LoVo (cell line): Measurements from ENCODE around the gene INTS3.
"Not testable (repeated sequence)": the region's sequence is repeated elsewhere in the genome, so short reads cannot be mapped to it uniquely, and the experiment has no call there.

Experiments used
- DNase-seq: peaks from one replicate; pipeline ENCODE4 v3.0.0-alpha.2; 2016; ENCODE audit warnings: low spot score

INTS3 gene

DNA sequence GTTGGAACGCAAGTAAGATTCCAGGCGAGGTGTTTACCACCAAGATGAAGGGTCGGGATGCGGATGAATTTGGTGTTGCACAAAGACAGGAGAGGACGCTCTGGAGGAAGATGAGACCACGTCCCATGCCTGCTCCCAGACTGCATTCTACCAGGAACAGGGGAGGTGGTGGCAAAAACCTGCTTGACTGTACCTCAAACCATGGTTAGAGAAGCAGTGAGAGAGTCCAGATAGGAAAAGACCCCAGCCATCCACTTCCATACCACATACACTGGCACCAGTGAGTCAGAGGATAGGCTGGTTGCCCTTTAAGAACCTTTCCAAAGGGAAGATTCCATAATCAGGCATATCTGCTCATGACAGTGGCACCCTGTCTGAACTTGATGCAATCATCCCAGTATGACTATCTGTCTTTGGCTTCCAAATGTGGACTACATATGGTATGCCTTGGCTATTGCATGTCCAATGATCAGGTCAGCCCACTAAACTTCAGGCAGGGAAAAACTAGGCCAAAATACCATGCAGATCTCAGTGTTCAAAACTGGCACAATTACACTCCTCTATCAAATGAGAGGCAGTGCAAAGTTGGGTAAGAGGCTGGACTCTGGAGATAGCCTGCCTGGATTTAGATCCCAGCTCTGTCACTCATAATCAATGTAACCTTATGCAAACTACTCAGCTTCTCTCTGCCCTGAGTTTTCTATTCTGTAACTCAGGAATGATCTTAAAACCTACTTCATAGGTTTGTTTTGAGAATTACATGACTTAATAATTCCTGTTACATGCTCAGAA is 28.7 kb upstream of the INTS3 start:
- no peak for DNase-seq

DNA sequence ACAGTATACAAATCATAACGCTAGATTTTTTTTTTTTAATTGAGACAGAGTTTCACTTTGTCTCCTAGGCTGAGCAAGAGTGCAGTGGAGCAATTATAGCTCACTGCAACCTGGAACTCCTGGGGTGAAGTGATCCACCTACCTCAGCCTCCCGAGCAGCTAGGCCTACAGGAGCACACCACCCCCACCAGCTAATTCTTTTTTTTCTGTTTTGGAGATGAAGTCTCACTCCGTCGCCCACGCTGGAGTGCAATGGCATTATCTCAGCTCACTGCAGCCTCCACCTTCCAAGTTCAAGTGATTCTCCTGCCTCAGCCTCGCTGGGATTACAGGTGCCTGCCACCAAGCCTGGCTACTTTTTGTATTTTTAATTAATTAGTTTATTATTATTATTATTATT is 28.1 kb upstream of the INTS3 start:
- DNase-seq: no peak

DNA sequence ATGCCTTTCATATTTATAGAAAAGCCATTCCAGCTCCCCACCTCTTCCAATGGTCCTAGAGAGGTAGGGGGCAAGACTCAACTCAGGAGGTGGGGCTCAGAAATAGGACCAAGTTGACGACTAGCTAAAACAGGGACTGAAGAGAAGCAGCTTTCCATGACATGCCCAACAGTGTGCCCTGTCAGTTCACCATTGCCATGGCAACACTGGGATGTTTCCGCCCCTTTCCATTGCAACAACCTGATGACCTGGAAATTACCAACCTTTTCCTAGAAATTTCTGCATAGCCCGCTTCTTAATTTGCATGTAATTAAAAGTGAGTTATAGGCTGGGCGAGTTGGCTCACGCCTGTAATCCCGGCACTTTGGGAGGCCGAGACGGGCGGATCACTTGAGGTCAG is 22.4 kb upstream of the INTS3 start:
- DNase-seq: no peak

DNA sequence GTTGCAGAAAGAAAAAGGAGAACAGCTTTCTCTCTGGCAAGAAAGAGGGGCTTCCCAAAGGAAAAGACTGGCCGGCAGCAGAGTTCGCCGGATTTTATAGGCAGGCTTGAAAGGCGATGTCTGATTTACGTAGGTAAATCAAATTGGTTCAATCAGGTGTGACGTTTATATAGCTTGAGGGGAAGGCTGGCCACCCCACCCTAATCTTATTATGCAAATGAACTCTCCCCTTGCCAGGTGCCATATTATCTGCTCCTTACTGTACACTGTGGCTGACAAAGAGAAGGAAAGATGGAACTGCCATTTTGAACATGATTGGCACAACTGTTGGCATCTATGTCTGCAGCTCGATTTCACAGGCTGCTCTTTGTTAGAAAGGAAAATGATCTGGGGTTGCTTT is 16.8 kb upstream of the INTS3 start:
- no peak for DNase-seq

DNA sequence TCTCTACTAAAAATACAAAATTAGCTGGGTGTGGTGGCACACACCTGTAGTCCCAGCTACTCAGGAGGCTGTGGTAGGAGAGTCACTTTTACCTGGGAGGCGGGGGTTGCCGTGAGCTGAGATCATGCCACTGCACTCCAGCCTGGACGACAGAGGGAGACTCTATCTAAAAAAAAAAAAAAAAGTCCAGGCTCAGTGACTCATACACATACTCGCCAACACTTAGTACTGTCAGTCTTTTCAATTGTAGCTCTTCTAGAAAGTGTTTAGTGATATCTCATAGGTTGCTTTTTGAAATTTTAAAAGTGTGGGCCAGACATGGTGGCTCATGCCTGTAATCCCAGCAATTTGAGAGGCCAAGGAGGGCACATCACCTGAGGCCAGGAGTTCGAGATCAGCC is 11.6 kb upstream of the INTS3 start:
- not testable (repeated sequence) for DNase-seq

DNA sequence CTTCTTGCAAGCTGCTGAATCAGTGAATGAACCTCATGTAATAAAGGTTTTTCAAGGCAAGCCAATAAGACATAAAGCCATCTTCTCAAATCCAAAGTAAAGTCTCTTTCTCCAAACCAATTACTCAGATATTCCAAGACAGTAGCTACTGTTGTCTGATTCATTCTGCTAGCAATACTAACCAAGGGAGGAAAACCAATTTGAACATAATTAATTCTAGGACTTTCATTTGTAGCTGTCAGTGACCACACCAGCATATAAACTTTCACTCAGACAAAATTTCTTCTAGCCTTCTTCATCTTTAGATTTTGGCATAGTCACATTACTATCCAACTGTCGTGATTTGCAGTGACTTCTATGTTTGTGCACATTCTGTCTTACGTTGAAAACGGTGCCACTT is 10.5 kb upstream of the INTS3 start:
- DNase-seq: no peak

DNA sequence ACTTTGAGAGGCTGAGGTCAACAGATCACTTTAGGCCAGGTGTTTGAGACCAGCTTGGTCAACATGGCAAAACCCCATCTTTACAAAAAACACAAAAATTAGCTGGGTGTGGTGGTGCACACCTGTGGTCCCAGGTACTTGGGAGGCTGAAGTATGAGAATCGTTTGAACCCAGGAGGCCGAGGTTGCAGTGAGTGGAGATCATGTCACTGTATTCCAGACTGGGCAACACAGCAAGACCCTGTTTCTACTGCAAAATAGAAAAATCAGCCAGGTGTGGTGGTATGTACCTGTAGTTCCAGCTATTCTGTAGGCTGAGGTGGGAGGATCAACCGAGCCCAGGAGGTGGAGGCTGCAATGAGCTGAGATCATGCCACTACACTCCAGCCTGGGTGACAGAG is 4.2 kb upstream of the INTS3 start:
- DNase-seq: no peak

DNA sequence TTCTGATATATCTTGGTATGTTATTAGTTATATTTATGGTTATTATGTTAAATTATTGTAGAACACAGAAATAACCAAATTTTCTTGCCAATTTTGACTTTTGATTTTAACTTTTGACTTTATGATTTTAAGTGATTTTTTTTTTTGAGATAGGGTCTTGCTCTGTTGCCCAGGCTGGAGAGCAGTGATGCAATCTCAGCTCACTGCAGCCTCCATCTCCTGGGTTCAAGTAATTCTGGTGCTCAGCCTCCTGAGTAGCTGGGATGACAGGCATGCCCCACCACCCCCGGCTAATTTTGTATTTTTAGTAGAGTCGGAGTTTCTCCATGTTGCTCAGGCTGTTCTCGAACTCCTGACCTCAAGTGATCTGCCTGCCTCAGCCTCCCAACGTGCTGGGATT is 3.2 kb upstream of the INTS3 start:
- DNase-seq: not testable (repeated sequence)

DNA sequence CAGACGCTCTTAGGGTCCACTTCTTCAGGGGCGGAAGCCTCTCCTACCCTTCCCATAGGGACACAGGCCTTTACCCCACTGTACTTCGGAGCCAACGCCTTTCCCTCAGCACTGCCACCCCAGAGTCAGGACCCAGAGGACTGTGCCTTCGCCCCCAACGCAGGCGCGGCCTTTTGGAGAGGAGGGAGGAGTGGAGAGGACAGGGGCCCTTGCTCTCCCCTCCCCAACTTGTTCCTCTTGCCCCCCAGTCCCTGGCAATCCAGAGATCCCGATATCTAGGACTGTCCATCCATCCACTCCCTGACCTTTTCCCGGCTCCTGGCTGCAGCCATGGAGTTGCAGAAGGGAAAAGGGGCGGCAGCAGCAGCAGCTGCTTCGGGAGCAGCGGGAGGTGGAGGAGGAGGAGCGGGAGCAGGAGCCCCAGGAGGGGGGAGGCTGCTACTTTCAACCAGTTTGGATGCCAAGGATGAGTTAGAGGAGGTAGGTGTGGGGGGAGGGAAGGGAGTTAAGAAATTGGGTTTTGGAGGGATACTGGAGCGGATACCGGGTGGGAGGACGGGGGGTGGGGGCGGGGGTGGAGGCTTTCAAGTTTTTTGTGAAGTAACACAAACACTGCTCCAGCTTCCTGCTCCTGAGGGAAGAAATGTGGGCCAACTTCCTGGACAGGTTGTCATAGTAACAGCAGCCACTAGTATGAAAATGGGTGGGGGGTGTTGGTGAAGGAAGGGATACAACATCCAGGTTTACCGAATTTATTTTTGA is 636 bp downstream of the INTS3 start:
- DNase-seq: peak; percentile 15

DNA sequence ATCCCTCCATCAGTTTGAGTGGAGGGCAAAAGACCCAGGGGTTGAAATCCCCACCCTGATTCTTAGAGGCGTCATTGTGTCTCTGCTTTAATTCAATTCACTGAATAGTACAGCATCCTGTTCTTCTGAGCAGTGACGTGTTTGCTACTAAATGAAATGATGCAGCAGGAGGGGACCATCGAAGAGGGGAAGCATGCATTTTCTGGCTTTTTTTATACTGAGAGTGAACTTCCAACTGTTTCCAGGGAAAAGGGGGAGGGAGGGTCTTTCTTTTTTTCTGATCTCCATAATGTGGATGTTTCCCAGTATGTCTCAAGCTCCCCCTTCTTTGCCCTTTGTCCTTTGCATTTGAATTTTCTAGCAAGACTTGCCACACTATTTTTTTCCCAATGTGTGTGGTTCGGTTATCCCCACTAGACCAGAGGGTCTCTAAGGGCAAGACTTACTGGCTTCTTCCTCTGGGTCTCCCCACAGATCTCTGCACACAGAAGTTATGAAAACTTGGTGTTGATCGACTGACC is 2.7 kb downstream of the INTS3 start:
- DNase-seq: no peak

DNA sequence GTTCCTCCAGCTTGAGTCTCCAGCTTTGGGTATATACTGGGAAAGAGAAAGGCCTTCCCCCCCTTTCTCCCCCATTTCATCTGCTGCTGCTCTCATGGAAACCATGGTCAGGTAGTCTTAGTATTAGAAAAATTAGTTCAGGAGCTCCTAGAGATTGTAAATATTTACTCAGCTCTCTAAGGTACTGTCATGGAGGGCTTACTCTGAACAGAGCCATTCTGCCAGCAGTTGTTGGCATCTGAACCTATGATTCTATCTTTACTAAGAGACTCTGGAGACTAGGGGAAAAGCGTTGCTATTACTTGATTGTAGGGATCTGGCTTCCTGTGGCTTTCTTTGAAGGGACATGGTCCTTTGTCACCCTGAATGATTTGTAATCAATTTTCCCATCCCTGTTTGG is 6.1 kb downstream of the INTS3 start:
- no peak for DNase-seq

DNA sequence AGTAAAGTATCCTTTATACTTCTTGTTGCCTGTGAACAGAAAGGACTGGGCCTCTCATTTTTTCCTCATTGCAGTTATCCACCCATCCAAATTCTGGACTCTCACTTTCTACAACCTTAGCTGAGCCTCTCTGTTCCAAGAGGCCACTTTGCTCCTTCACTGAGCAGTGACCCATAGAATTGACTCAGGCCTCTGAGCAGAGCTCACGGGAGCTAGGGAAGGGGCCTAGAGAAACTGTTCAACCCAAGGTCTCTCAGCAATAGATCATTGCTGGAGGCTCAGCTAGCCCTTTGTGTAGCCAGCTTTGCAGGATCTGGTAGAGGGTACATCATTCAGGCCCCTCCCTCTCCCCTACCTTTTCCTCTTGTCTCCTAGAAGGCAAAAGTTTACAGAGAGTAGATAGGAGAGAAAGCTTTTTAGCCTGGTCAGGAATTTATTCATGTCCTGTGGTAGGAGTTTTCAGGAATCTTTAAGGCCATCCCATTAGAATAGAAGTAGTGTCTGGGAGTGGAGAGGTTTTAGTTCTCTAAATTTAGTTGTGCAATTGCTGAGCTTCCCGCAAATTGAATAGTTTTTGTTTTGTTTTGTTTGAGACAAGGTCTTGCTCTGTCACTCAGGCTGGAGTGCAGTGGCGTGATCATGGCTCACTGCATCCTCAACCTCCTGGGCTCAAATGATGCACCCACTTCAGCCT is 6.7 kb downstream of the INTS3 start:
- DNase-seq: no peak

DNA sequence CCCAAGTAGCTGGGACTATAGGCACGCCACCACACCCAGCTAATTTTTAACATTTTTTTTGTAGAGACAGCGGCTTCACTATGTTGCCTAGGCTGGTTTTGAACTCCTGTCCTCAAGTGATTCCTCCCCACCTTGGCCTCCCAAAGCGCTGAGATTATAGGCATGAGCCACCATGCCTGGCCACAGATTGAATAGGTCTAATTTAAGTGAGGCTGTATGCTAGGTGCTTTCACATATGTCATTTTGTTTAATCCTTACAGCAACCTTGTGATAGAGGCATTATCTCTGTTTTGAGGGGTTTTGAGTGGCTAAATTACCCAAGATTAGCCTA is 7.2 kb downstream of the INTS3 start:
- DNase-seq: no peak

DNA sequence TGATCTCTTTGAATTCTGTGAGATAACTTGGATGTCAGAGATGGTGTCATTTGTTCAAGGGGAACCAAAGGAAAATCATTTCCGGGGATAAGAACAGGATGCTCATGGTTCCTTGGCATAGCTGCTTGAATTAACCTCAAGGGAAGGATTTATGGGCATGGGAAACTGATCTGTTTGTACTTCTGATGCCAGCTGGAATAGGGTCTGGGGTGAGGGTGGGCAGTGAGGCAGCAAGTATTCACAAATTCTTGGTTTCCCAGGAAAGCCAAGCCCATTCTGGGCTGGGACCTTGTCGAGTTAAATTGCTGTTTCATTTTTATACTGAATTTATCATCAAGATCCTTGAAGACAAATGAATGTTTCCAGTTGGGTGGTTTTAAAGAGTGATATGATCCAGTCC is 14.1 kb downstream of the INTS3 start:
- no peak for DNase-seq

DNA sequence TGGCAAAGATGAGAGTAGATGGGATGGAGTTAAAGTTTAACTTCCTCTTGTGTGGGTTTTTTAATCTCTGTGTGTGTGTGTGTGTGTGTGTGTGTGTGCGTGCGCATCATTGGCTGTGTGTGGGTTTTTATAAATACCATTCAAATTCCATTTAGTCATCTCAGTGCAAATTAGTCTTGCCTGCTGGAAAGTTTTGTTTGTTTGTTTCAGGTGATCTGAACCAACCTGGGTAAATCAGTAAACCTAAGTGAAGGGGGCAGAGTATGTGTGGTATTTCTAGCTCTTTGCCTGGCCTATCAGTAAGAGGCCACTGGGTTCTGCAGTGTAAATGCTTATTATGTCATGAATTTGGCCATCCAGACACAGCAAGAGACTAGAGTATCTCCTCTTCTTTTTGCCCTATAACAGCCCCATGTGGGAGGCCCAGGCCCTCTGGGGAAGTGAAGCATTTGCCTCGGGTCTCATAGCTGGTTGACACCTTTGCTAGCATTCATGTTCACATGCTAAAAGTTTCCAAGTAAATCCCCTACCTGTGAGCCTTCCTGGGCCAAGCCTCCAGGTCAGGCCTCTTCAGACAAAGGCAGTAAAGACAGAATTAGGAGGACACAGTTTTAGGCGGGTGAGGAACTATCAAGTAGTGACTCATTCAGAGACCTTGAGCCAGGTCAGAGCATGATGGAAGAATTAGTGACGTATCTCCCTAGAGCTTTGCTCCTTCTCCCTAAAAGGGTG is 14.7 kb downstream of the INTS3 start:
- no peak for DNase-seq

DNA sequence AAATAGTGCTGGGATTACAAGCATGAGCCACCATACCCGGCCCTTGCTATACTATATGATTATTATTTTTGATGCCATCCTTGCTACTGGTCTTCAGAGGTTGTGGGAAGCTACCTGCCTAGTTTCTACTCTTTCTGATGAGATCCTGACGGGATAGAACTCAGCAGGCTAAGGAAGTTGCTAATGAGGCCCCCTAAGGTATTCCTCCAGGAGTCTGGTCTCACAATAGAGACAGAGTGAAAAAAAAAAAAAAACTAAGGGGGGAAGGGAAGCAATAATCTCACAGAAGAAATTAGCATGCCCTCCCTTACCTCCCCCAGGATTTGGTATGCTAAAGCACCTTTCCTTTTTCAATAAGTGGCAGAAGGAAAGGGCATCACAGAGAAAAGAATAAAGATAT is 17.6 kb downstream of the INTS3 start:
- no peak for DNase-seq

DNA sequence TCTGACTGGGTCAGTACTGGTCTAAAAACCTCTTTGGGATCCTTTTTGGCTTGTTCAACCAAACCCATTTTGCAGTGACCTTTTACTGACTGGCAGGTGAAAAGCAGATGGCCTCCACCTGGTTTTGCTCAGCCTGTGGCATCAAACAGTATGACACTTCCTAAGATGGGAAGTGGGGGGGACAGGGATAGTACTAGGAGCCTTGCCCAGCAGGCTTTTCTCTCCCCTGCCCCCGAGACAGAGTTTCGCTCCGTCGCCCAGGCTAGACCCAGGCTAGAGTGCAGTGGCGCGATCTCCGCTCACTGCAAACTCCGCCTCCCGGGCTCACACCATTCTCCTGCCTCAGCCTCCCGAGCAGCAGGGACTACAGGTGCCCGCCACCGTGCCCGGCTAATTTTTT is 18.3 kb downstream of the INTS3 start:
- DNase-seq: no peak

DNA sequence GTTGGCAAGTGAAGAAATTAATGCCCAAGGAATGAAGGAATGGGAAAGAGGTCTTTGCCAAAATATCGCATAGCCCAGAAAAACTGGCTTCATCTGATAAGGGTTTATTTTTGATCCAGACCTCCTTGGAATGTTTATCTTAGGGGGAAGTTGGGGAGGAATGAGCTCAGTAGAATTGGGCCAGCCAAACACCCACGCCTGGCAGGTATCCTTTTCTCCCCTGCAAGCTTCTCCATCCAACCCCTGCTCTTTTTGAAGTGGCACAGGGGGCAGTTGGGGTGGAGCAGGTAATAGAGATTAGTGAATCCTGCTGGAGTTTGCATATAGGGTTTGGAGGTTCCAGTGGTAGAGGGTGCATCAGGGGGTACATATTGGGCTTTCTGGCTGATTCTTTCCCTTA is 21.1 kb downstream of the INTS3 start:
- no peak for DNase-seq

DNA sequence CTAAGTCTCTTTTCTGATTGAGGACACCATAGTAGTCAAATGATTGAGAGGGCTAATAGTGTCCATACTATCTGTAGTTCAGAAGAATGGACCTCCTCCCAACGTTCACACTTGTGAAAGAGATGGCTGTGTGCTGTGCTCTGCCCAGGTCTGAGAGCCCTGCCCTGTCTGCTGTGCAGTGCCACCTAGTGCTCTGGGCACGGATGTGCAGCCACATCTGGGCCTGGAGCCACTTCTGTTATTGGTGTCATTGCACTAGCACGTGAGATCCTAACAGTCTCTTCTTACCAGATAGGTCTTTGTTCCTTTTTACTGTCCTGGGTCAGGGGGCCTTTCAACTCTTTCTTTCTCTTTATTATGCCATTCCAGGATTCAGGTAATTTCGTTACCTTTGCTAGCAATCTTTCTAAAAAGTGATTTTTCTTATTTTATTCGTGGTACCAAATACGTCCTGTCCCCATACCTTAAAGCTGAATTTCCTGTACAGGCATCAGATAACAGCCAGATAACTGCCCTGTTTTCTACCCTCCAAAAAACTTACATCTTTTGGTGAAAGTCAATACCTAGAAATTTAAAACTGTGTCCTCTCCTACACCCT is 21.7 kb downstream of the INTS3 start:
- DNase-seq: peak; percentile 76

DNA sequence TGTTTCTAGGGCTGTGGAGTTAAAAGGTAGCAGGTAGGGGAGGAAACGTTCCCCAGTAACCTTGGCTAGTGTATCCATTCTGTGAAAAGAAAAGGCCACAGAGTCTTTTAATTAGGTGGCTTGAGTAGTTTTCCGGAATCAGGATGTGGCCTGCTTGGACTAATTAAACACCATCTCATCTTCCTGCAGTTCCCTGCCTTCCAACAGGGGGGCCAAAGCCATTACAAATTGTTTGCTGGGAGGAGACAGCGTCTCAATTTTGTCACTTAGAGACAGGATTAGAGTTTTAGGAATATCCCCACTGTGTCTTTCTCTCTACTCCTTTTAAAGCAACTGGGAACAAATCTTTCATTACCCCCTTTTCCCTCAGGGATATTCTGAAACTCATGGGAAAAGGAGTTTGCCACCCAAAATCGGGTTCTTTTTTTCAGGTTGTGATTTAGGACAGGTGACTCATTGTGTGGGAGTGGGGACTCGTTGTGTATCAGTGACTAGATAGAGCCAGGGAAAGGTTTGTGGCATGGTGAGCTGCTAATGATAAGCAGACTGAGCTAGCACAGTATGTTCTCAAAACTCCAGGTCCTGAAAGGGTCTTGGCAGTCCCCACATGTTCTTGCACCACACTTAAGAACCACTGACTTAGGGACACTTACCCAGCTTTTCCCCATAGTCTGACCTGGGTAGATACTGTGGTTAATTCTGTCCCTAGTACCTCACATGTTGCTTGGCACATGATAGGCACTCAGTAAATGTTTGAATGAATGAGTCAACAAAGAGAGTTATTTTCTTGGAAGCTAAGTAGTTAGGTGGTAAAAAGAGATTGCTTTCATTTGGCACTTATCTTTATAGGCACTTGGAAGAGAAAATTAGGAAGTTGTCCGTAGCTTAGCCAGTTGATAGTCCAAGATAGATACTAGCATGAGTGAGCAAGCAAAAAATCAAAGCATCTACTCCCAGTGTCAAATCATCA is 22.5 kb downstream of the INTS3 start:
- DNase-seq: no peak

DNA sequence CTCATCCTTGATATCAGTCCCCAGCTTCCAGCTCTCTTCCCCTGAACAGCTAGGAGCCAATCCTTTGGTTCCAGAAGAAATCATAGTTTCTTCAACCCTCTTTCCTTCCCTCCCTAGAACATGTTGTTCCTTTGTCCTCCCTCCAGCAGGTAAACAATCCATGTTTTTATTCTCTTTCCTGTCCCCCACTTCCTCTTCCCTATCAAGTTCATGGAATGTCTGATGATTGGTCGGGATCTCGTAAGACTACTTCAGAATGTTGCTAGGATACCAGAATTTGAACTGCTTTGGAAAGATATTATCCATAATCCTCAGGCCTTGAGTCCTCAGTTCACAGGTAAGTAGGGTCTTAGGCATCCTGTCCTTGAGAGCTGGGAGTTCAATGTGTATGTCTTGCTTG is 24.2 kb downstream of the INTS3 start:
- no peak for DNase-seq
